Stimulated activated CD4-positive, alpha-beta T cell treated with anti-CD3 and anti-CD28 coated beads, Interleukin-12 subunit alpha, Interleukin-12 subunit beta, amount 100 ng/mL, for 4 hours (primary cell): ENCODE measurements around the gene CPXM1.
"Not testable (repeated sequence)": the region's sequence is repeated elsewhere in the genome, so short reads cannot be mapped to it uniquely, and the experiment has no call there.

Experiments used
- DNase-seq: peaks from one replicate; pipeline ENCODE4 v3.0.0-alpha.2; 2020

CPXM1 gene

DNA sequence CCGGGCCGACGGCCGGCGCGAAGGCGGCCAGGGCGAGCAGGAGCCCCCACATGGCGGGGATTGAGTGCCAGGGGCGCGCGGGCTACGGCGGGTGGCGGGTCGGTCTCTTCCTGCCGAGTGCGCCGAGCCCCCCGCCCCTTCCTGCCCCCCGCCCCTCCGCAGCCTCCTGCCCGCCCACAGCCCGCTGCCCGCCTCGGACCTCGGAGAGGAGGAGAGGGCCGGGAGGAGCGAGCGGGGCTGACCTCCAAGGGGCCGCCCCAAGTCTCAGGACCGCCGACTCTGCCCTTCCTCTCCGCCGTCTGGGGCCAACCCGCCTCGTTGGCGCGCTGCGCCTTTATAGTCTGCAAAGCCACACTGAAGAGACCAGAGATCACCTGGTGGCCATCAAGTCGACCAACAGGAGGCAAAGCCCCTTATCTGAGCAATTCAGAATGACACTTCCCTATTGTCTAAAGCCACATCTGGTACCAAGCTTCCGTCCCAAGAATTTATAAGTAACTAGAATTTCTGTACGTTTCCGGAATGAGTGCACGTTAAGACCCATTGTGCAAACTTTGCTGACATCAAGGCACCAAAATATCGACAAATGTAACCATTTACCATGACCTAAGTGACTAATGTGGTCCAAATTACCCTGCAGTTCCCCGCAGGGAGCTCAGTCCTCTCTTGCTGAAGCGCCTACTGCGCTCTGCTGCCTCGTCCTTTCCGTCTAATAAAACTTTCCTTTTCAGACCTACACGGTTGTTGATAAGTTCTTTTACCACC is at the start of gene CPXM1:
Gene CPXM1, minus strand, starts transcription at position 107 of the 765 bp plus-strand sequence. Its CDS starts 55 bp downstream, at position 52.
- no peak for DNase-seq

DNA sequence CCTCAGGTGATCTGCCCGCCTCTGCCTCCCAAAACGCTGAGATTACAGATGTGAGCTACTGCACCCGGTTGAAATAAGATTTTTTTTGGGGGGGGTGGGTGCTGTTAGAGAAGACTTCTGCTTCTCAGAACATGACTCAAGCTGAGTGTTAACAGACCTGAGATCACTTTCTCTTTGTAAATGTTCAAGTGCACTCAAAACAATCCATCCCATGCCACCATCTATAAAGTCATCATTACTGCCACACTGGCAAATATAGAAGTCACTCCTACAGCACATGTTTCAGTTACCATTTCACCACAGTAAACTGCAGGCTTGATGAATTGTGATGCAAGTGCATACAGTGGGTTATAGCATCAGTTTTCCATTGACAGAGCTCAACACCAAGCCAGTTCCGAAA is 49.1 kb upstream of the CPXM1 start:
- DNase-seq = no peak

DNA sequence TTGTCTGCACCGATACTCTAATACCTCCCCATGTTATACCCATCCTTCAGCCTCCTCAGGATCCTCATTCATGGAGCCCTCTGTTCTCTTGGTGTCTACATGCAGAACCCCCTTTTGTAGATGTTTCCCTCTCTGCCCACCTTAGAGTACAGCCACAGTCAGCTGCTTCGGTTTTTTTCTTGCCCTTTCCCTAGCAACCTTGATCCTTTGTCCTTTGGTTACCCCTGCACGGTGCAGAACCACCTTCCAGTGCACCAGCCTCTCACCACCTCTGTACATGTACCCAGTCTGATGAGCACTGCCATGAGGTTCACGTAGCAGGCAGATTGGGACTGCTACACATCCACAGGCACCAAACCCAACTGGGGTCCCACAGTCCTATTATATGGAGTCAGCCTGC is 47.4 kb upstream of the CPXM1 start:
- no peak for DNase-seq

DNA sequence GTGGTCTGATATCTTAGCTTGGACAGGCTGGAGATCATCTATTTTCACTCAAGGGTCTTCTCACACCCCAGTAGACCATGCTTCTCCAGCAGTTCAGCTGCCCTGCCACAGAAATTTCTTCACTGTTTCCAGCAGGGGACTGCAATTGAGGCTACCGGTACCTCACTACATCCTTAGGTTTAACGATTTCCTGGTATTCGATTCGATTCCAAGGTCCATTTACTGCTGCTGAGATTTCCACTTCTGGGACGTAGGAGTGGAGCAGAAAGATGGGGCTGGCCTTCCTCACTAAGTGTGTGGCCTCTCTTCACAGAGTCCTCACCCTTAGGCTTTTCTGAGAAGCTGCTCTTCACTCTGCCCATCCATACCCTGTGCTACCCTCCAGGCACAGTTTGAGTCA is 46.3 kb upstream of the CPXM1 start:
- DNase-seq = no peak

DNA sequence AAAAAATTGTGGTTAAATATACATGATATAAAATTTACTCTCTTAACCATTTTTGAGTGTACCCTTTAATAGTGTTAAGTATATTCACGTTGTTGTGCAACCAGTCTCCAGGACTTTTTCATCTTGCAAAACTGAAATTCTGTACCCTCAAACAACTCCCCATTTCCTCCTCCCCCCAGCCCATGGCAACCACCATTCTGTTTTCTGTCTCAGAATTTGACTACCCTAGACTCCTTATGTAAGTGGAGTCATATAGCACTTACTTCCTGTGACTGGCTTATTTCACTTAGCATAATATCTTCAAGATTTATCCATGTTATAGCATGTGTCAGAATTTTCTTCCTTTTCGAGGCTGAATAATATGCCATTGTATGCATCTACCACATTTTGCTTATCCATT is 45.2 kb upstream of the CPXM1 start:
- no peak for DNase-seq

DNA sequence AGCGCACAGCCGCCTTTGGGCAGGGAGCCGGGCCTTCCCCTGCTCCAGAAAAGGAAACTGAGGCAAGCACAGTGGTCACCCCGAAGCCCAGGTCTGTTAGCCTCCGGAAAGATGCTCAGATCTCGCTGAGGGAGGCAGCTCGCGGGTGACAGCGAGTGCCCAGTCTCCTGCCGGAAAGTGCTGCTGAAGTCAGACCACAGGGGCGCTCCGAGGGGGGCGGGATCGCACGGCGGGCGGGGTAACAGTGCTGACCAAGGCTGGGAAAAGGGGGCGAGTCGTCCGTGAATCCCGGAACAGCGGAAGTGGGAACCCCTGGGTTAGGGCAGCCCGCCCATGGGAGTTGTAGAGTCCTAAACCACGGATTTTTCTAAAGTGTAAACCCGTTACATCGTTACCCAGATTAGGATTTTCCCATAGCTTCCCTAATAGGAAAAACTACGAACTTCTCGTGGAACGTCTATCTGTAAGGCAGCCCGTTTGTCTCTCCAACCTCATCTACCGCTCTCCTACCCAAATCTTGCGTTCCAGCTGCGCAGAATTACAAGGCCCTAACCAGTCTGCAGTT is 40.6 kb upstream of the CPXM1 start:
- peak; percentile 36 for DNase-seq

DNA sequence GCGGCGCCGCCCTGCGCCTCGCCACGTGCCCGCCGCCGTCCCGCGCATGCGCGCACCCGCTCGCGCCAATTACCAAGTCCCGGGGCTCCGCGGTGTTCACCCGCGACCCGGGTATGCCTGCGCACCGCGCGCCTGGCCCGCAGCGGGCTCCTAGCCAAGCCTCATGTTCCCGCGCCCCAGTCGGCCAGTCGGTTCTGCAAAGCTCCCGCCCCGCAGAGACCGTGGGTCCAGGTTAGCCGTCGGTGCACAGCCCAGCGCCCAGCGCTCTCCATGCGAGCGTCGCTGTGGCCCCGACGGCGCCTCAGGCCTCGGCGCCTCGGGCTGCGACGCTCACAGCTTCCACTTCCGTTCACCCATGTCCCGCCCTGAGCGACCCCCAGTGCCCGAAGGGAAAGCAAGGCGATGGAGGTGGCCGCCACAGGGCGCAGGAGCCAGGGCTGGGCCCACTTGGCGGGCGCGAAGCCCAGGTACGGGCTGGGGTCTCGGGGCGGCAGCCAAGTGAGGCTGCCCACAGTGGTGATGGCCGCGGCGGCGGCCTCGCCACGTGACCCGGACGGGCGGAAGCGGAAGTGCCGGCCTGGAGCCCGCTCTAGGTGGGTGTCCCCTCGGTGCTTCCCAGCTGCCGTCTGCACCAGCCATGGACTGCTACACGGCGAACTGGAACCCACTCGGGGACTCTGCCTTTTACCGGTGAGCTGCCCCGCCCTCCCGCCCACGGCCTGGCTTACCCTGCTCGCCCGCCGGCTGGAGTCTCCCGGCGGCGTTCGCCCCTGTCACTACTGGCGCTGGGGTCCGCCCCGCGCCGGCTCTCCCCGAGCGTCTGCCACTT is 39.9 kb upstream of the CPXM1 start, which contains the start of the genes PCED1A and VPS16:
Gene PCED1A, minus strand, starts transcription at position 518 of the 829 bp plus-strand sequence. CDS start 743 bp downstream, outside the sequence.
Gene VPS16, plus strand, starts transcription at position 608 of the 829 bp plus-strand sequence. Its CDS starts 30 bp downstream, at position 638.
- DNase-seq = peak; percentile 87

DNA sequence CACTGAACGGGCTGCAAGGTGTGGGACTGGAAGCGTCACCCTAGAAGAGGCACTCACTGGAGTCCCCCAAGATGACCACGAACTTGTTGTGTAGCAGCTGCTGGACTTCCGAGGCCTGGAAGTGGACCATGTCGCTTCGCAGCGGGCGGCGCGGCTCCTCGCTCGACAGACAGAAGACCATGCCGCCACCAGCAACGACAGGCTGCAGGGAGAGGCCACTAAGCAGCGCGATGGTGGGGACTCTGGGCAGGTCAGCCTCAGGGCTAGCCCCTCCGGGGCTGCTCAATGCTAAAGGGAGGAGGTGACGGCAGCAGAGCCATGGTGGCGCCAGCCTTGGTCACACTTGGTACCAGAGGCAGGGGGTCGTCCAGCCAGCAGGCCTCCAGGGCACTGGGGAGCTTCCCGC is 39.3 kb upstream of the CPXM1 start:
- DNase-seq = no peak

DNA sequence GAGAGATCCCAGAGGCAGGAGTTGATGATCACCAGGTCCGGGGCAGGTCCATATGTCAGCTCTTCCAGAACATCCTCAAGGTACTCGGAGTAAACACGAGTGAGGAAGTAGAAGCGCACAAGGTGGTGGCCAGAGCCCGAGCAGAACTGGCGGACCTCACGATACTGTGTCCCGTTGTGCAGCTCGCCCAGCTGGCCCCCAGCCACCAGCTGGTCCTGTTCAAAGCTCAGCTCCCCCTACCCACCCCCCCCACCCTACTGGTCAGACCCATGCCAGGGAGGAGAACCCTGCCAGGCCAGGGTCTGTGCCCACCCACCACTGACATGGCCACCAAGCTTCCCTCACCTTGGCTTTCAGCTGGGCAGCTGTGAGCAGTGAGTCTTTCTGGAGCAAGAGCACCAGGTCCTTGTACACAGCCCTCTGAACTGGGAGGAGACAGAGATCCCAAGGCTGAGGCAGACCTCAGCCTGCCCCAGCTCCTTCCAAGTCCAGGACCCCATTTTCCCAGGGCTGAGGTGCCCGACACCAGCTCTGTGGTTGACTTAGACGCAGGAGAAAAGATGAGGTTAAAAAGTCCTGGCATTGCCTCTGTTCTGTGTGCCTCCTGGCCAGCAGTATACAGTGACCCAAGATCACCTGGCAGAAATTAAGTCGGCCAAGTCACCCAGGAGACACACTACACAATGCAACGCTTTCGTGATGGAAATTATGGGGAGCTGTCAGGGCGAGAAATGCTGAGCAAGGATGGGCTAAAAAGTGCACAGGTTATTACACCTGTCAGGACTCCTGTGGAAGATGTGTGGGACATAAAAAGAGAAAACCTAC is 38.6 kb upstream of the CPXM1 start:
- DNase-seq = no peak

DNA sequence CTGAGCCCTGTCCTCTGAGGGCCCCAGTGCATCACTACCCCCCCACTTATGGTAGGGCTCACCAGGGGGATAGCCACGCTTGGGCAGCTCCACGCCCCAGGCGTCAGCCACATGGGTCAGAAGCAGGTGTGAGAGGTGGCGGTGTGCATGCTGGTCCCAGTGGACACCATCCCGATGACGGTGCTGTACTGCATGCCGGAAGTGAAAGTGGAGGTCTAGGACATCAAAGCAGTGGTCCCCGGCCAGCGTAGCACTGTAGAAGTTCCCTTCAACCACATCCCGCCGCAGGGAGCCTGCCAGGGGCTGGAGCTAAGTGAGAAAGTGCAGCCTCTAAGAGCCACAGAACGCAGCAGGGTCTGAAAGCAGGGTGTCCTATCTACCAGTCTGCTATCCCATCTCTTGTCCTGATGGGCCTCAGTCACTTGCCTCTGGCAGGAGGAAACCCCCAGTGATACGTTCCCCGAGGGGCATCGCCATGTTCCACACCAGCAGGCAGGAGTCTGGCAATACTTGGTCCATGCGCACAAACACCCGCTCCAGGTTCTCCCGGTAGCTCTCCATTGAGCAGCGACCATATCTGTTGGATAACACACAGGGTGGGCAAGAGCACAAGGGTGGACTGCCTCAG is 37.9 kb upstream of the CPXM1 start:
- DNase-seq = no peak

DNA sequence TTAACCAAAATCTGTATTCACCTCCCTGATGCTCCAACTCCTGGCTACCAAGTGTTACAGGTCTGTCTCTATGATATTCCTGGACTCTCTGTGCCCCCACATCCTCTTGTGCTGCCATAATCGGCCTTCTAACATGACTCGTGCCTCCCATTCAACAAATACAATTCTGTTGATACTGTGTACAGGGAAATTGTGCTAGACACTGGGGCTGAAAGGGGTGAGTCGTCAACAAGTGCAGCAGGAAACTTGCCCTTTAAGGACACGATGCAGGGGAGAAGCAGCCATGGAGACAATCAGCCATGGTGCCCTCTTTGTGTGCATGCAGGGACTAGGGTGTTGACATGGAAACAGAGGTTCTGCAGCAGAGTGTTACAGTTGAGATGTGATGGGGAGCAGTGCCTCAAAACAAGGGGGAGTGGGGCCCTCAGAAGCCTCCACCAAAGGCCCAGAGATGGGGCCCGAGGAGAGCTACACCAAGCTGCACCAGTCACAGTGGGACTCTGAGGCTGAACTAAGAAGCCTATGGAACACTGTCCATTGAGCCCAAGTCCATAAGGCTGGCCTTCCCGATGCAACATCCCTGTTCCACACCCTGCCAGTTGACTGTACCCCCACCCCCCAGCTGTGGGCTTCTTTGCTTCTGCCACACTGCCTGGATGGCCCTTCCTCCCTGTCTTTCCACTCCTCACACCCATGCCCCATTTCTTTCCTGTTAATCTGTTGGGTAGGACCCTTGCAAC is 37.0 kb upstream of the CPXM1 start:
- DNase-seq = no peak

DNA sequence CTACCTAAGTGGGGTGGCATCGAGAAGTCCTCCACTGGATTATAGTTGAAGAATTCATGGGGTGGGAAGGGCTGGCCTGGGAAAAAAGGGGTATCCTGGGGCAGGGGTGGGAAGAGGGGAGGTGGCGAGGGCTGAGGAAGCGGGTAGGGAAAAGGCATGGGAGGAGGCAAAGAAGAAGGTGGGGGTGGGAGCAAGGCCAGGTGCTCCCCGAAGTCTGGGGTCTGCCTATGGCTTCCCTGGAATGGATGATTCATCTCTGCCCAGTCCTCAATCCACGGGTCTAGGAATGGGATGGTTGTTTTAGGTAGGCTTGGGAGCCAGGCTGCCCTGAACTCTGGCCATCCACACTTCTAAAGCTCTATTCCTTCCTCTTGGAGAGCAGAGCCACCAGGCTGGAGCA is 35.6 kb upstream of the CPXM1 start:
- no peak for DNase-seq

DNA sequence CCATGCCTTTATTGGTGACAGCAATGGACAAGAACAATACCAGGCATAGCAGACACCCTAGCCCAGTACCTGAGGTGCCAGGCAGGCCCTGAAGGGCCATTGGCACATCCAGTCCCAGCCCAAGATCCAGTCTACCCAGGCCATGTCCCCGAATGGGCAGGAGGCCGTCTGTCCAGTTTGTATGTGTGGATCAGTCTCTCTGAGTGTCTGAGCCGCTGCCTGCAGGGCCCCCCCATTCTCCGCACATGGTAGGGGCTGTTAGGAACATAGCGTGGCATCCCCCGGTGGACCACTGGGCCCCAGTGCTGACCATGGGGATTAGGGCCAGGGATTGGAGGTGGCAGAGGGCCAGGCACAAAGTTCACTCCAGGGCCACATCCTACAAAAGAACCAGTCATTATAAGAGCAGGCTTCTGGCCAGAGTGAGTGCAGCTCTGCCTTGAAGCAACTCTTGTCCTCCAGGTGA is 34.9 kb upstream of the CPXM1 start:
- no peak for DNase-seq

DNA sequence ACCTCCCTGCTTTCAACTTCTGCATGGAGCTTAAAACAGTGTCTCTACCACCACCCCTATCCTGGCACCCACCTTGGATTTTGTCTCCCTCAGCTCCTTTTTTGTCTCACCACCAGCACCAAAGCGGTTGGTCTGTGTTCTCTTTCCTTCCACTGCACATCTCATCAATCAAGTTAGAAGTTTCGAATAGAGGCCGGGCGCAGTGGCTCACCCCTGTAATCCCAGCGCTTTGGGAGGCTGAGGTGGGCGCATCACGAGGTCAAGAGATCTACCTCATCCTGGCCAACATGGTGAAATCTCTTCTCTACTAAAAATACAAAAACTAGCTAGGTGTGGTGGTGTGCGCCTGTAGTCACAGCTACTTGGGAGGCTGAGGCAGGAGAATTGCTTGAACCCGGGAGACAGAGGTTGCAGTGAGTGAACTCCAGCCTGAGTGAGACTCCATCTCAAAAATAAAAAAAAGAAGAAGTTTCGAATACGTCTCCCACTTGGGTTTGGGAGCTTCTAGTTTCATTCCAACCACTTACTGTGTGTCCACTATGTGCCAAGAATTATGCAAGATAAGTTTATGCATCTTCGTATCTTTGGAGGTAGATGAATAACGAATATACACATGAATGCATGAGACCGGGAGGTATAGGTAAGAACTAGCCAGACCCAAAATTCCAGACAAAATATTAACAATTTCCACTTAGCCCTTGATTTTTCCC is 34.1 kb upstream of the CPXM1 start:
- DNase-seq = no peak

DNA sequence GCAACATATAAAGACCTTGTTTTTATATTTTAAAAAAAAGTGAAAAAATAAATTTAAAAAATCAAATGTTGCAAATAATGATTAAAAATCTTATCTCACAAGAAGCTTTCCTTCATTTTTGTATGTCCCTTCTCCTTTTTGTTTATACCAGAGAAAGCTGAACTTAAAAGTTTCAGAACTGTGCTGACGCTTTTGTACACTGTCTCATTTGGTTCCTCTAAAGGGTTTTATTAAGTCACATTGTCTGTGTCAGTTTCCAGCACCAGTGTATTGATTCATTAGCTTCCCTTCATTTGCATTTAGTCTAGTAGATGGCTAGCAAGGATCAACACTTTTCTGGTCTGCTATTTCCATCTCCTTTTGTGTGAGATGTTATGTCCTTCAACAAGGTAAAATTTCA is 33.3 kb upstream of the CPXM1 start:
- DNase-seq = no peak

DNA sequence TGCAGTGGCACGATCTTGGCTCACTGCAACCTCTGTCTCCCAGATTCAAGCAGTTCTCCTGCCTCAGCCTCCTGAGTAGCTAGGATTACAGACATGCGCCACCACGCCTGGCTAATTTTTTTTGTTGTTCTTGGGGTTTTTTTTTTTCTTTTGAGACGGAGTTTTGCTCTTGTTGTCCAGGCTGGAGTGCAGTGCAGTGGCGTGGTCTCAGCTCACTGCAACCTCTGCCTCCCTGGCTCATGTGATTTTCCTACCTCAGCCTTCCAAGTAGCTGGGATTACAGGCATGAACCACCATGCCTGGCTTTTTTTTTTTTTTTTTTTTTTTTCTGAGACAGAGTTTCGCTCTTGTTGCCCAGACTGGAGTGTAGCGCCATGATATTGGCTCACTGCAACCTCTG is 30.8 kb upstream of the CPXM1 start:
- DNase-seq = not testable (repeated sequence)

DNA sequence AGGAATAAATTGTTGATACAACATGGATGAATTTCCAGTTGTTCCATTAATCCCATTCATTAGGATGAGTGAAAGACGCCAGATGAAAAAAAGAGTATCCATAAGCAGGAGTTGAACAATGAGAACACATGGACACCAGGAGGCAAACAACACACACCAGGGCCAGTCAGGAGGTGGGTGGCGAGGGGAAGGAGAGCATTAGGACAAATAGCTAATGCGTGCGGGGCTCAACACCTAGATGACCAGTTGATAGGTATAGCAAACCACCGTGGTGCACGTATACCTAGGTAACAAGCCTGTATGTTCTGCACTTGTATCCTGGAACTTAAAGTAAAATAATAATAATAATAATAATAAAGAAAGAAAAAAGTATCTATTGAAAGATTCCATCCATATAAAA is 28.9 kb upstream of the CPXM1 start:
- DNase-seq = no peak

DNA sequence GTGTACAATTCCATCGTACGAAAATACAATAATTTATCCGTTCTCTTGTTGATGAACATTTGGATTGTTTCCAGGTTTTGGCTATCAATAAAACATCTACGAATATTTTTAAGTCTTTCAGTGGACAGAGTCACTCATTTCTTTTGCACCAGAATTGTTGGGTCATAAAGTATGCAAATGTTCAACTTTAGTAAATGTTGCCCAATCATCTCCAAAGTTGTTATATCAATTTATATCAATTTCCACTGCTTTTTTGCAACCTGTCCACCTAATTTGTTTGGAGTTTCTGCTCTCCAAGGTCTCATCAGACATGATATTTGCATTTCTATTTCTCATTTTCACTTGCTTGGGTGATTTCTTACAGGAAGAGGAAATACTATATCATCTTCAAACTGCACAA is 26.2 kb upstream of the CPXM1 start:
- no peak for DNase-seq

DNA sequence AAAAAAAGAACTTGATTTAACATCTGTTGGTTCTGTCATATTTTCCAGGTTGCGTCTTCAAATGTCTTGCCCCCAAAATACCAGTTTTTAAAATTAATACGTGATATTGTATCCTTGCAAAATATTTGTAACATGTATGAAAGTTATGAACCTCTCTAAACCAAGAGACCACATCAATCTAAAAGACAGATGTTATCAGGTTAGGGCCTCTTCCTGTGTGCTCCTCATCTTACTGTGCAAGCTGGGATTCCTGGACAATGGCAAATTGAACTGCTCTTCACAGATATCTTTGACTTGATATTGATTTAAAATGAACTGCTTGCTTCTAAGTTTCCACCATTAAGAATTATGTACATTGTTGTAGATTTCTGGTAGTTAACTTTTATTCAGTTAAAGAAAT is 25.3 kb upstream of the CPXM1 start:
- no peak for DNase-seq

DNA sequence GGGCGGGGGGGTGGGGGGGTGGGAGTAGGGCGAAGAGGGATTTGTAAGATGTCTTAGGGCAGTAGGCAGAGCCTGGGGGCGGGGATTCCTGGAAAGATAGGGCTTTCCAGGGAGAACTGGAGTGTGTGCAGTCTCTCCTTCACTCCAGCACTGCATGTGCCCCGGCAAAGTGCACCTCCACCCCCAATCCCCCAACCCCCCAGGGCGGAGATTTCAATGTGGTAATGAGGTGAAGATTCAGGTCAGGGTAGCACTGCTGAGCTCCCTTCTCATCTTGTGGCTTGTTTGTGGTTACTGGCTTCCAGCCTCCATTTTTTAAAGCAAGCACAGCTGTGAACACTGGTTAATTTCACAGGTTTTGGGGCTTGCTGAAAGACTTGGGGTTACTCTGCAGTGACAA is 21.6 kb upstream of the CPXM1 start:
- DNase-seq = no peak
